GM21390 (cell line): ENCODE measurements around the gene ARSI.

Experiments used
- ATAC-seq: cut with Tn5 transposase; IDR thresholded peaks from one replicate; pipeline ENCODE4 v1.9.1; 2021; ENCODE audit not compliant: unreplicated experiment

ARSI gene

DNA sequence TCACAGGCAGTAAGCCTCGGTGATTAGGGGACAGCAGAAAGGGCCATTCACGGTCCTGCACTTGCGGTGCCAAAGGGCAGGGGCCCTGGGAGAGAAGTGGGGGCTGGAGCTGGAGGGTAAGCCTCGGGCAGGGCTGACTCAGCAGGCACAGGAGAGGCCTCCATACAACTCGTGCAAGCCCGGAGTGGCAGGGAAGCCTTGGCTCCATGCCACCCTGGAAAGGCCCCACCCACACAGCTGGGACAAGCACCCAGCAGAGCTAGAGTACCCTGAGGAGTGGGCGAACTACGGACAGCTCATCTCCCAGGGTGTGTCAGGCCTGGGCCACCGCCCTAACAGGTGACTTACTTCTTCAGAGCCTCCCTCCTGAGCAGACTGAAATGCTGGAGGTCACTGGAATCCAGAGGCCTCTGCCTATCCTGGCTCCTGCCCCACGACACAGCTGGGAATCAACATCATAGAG, 7.5 kb downstream of the ARSI start:
- ATAC-seq = no peak

DNA sequence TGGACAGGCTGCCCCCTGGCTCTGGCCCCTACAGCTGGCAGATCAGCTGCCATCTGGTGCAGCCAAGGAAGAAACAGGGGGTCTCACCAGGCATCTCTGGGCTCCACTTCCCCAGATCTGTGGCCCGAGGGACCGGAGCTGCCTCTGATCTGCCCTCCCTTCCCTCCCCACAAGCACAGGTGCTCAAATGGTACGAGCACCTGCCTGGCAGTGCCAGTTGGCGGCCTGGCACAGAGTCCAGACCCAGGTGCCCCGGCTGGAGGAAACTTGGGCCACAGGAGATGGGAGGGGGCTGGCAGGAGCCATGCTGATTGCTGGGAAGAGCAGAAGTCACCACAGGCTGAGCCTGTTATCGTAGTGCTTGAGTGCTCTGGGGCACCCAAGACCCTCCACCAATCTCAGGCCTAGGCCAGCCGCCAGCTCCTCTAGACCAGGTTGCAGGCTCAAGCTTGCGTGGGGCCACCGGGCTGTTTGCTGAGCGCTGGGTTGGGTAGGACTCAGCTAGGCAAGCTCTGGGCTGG, 8.1 kb downstream of the ARSI start:
- no peak for ATAC-seq

DNA sequence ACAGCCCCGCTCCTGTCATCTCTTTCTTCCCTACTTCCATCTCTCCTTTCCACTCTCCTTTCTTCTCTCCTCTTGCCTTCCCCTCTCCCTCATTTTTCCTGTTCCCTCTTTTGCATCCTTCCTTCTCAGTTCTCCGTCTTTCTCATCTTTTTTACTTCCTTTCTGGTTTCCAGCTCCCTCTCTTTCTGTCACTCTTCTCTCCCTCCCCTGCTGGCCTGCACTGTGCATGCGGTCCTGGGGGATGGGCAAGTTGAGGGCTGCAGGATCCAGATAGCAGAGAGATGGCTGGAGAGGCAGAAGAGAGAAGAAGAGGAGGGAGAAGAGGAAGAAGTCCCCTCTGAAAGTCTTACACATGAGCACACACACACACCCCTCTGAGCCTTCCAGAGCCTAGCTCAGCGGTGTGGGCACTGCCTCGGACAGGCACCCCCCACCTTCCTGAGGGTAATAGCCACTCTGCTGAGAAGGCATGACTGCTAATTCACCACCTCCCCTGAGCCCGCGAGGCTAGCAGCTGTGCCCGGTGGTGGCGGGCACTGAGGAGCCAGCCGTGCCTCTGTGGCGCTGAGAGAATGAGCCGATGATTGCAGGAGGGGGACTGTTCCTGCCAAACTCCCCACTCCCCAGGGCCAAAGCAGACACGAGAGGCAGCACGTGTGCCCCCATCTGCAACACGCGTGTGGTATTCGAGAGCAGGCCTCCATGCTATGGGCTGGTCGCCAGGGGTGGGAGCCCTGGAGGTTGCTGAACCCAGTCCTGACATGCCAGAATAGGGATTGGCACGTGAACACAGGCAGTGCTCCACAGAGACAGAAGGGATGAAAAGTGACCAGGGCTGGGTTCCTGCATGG, 9.4 kb downstream of the ARSI start:
- no peak for ATAC-seq

DNA sequence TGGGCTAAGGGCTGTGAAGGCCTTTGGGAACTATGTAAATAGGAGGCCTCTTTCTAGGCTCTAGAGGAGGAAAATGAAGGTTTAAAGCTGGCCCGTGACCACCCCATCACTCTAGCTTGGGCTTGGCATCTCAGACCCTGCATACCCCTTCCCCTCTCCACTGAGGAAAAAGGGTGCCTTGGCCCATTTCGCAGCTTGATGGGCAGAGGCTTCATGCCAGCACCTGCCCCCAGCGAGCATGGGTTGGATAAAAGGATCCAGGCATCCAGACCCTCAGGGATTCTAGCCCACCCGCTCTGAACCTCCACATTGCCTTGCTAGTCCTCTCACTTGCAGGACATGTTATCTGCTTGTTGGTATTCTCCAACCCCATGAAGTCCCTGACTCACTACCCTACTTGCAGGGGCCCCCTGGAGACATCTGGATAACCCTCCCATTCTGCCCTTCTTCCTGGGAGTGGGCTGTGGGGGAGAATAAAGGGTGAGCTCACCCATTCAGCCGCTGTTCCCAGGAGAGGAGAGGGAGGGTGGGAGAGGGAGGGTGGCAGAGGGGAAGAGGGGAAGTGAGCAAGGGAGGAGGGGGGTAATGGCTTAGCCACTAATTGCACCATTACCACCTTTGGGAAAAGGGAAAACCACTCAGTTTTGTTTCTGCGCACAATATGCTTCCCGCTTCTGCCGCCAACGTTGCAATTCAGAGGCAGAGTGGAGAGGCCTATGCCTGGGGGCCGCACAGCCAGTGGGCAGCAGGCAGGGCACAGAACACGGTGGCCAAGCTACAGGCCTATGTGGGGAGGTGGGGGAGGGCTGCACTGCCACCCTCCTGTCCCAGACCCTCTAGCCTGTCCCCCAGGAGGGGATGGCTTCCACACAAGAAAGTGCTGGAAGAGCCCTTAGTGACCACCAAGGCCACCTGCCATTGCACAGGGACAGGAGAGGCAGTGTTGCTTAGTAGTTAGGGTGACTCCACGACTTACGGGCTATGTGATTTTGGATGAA, 11.0 kb downstream of the ARSI start:
- no peak for ATAC-seq

DNA sequence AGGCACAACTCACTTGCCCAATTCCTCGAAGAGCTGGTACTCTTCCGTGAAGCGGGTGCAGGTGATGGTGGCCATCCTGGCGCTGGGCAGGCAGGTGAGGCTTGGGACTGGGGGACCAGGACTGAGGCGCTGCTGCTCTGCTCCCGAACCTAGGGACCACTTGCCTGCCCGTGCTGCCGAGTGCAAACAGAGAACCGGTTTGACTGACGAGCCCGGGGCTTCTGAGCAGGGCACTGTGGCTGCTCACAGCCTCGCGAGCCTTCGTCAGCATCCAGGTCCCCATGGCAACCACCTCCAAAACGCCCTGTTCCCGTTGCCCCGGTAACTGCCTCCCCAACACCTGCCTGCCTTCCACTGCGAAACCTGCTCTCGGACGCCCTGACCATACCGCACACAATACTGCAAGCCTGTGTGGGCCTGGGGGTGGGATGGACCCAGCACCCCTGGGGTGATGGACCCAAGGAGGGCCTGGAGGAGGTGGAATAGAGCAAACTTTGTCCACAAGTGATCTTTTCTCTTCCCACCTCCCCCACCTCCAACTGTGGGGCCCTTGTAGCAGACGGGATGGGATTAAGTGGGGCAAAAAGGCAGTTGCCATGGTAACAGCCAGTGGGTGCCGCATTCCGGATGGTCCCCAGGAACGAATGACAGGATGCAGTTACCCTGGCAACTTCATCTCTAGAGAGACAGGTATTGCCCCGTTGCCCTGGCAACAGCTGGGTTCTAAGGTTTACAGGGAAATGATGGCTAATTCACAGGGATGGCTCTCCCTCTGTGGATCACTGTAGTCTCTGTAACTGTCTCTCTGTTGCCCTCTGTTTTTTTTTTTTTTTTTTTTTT, 12.9 kb downstream of the ARSI start, which contains the start of gene CAMK2A:
CAMK2A (minus strand) TSS at position 223 of the 840 bp plus-strand sequence; CDS start at position 75, 148 bp downstream.
- ATAC-seq = no peak

DNA sequence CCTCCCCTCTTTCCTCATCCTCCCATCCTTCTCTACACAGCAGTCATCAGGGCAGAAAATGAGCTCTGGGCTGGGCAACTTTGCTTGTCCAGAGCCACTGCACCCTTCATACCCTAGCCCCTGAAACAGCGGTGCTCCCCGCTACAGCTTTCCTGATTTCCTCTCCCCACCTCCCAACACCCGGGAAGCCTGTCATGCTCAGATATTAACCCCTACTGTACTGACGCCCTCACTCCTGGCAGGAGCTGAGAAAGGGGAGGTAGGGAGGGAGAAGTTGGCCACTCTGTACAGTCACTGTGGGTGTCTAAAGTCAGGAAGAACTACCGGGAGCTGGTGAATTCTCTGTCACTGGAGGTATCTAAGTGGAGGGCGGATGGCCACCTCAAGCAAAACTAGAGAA, 13.9 kb downstream of the ARSI start:
- ATAC-seq = no peak

DNA sequence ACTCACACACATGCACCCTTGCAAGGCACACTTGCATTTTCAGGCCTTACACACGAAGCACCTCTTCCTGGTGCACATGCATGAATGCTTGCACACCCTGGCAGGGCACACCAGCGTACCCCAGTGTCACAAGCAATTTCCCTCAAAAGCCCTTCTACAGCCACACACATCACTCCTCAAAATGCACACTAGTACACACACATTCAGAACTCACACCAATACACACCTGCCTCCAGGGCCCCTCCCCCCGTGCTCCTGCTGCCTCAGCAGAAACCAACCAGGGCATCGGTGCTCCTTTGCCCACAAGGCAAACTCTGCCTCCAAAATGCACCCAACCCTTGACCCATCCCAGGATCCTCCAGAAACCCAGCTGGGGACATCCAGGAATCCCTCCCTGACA, 14.3 kb downstream of the ARSI start:
- ATAC-seq = no peak

DNA sequence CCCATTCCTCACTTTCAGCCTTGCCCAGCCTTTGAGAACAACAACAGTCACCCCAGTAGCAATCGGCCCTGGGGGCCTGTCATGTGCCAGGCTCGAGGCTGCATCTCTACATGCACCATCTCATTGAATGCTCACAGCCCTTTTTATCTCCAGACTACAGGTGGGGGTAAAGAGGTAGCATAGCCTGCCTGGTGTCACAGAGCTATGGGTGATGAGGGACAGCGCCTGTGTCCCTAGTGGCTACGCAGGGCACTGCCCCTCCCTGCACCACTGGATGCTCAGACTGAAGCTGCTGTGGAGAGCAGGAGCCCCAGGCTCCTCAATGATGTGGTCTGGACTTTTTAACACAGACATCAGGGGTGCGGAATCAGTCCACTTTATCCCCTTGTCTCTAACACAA, 15.9 kb downstream of the ARSI start:
- ATAC-seq = no peak

GRCh38 chr5:150285114-150285513, 17.6 kb downstream of the ARSI start:
- ATAC-seq = no peak

DNA sequence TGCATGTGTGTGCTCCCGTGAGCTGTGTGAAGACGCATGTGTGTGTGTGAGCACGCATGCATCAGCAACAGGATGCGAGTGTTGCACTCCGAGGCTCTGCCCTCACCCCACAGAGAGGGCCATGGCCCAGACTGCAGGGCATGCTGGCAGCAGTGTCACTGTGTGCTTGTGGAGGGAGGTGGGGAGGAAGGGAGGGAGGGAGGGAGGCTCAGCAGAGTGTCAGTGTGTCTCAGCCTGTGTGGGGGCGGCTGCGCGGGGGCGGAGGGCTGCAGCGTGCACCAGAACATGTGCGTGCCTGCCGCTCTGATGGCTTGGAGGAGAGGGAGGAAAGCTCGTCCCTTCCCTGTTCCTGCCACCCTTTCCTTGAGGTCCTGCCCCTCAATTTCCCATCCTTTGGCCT, 18.4 kb downstream of the ARSI start:
- no peak for ATAC-seq

GRCh38 chr5:150283904-150284303, 18.8 kb downstream of the ARSI start:
- ATAC-seq = no peak

GRCh38 chr5:150281987-150282386, 20.7 kb downstream of the ARSI start:
- ATAC-seq = no peak

GRCh38 chr5:150279330-150280020, 23.2 kb downstream of the ARSI start:
- no peak for ATAC-seq

DNA sequence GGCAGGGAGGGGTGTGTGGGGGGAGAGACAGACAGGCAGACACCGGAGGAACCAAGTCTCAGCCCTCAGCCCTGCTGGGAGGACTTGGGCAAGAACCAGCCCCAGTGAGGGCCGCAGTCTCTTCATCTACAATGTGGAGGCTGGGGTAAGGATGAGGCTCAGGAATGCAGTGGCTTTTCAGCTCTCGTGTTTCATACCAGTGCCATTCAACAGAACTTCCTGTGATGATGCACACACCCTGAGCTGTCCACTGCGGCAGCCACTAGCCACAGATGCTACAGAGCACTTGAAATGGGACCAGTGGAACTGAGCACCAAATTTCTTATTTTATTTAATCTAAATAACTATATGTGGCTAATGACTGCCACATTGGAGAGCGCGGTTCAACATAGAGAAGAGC, 23.8 kb downstream of the ARSI start:
- no peak for ATAC-seq

- no peak for ATAC-seq
Measured at GRCh38 chr5:150278046-150278730, 24.5 kb downstream of the ARSI start.

- ATAC-seq = no peak
Measured at GRCh38 chr5:150277043-150277442, 25.7 kb downstream of the ARSI start.

DNA sequence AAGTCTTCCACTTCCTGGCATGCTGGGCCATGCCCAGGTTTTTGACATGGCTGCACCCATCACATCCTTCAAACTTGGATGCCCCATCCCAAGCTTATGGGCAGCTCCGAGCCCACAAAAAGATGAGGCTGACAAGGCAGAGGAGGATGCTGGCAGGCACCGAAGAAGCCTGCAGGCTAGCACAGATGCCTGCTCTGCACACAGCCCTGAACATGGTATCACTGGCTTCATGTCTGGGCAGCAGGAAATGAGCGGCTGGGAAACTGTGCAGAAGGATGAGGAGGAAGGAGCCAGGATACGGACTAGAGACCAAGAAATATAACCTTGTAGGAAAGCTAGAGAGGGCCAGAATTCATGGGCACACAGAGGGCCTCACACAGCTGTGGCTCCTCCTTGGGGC, 27.9 kb downstream of the ARSI start:
- ATAC-seq = no peak

- no peak for ATAC-seq
Measured at GRCh38 chr5:150272531-150272930, 30.2 kb downstream of the ARSI start.

DNA sequence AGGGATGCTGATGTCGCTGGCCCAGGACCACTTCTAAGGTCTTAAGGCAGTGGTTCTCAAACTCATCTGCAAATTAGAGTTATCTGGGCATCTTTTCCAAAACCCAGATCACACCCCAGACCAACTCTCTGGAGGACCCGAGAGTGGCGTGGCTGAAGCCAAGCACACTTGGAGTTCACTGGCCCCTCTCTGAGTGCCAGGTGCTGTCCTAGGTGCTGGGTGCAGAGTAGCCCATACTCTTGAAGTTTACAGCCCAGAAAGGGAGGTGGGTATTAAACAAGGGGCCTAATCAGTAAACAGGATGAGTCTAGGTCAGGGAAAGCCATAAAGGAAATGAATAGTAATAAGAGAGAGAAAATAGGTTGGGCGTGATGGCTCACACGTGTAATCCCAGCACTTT, 30.8 kb downstream of the ARSI start:
- no peak for ATAC-seq
